HL-60 (cell line): Measurements from ENCODE around the gene EIF4G1.

Experiments used
- TF ChIP-seq, protein P1 (sequence below): IDR thresholded peaks from one replicate; pipeline ENCODE4 v1.5.1; 2011; ENCODE audit warnings: low read length, control low read depth, inconsistent platforms; ENCODE audit not compliant: insufficient read depth
- TF ChIP-seq, protein P2 (sequence below): IDR thresholded peaks from 2 replicates; pipeline ENCODE4 v1.6.1; 2012; ENCODE audit warnings: low read depth; ENCODE audit not compliant: insufficient replicate concordance

DNA sequence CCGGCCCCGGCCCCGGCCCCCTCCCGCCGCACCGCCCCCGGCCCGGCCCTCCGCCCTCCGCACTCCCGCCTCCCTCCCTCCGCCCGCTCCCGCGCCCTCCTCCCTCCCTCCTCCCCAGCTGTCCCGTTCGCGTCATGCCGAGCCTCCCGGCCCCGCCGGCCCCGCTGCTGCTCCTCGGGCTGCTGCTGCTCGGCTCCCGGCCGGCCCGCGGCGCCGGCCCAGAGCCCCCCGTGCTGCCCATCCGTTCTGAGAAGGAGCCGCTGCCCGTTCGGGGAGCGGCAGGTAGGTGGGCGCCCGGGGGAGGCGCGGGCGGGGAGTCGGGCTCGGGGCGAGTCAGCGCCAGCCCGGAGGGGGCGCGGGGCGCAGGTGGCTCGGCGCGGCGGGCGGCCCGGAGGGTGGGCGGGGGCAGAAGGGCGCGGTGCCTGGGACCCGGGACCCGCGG, 65.8 kb downstream of the EIF4G1 start:
- TF ChIP-seq, protein P1, sequence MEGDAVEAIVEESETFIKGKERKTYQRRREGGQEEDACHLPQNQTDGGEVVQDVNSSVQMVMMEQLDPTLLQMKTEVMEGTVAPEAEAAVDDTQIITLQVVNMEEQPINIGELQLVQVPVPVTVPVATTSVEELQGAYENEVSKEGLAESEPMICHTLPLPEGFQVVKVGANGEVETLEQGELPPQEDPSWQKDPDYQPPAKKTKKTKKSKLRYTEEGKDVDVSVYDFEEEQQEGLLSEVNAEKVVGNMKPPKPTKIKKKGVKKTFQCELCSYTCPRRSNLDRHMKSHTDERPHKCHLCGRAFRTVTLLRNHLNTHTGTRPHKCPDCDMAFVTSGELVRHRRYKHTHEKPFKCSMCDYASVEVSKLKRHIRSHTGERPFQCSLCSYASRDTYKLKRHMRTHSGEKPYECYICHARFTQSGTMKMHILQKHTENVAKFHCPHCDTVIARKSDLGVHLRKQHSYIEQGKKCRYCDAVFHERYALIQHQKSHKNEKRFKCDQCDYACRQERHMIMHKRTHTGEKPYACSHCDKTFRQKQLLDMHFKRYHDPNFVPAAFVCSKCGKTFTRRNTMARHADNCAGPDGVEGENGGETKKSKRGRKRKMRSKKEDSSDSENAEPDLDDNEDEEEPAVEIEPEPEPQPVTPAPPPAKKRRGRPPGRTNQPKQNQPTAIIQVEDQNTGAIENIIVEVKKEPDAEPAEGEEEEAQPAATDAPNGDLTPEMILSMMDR: no peak
- TF ChIP-seq, protein P2, sequence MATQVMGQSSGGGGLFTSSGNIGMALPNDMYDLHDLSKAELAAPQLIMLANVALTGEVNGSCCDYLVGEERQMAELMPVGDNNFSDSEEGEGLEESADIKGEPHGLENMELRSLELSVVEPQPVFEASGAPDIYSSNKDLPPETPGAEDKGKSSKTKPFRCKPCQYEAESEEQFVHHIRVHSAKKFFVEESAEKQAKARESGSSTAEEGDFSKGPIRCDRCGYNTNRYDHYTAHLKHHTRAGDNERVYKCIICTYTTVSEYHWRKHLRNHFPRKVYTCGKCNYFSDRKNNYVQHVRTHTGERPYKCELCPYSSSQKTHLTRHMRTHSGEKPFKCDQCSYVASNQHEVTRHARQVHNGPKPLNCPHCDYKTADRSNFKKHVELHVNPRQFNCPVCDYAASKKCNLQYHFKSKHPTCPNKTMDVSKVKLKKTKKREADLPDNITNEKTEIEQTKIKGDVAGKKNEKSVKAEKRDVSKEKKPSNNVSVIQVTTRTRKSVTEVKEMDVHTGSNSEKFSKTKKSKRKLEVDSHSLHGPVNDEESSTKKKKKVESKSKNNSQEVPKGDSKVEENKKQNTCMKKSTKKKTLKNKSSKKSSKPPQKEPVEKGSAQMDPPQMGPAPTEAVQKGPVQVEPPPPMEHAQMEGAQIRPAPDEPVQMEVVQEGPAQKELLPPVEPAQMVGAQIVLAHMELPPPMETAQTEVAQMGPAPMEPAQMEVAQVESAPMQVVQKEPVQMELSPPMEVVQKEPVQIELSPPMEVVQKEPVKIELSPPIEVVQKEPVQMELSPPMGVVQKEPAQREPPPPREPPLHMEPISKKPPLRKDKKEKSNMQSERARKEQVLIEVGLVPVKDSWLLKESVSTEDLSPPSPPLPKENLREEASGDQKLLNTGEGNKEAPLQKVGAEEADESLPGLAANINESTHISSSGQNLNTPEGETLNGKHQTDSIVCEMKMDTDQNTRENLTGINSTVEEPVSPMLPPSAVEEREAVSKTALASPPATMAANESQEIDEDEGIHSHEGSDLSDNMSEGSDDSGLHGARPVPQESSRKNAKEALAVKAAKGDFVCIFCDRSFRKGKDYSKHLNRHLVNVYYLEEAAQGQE: no peak
